Central memory CD8-positive, alpha-beta T cell (primary cell): Measurements from ENCODE around the gene BCL7A.
A peak's percentile ranks its signal among the peaks of the same experiment; 100 is the strongest.
"Not testable (repeated sequence)": the region's sequence is repeated elsewhere in the genome, so short reads cannot be mapped to it uniquely, and the experiment has no call there.

Experiments used
- ATAC-seq: fragments of 150-1000 bp; cut with Tn5 transposase; replicated peaks from 2 replicates; pipeline ENCODE4 v1.10.0; 2022; ENCODE audit warnings: mild to moderate bottlenecking, moderate FRiP score, moderate number of reproducible peaks; ENCODE audit not compliant: poor library complexity, severe bottlenecking; ENCODE audit errors: extremely low read depth
- DNase-seq, 2 donors: peaks; one replicate each; pipeline ENCODE4 v3.0.0; 2021; ENCODE audit warnings: low spot score in 2 of 2
- H3K27ac Mint-ChIP-seq: one replicate; pipeline ENCODE4 v1.8.0; 2022; ENCODE audit warnings: low read depth, mild to moderate bottlenecking, moderate library complexity, mixed read lengths
- H3K27me3 Mint-ChIP-seq: one replicate; pipeline ENCODE4 v1.8.0; 2022; ENCODE audit warnings: mixed read lengths
- H3K36me3 Mint-ChIP-seq: one replicate; pipeline ENCODE4 v1.8.0; 2022; ENCODE audit warnings: mild to moderate bottlenecking, moderate library complexity, mixed read lengths; ENCODE audit not compliant: insufficient read depth
- H3K4me1 Mint-ChIP-seq: one replicate; pipeline ENCODE4 v1.8.0; 2022; ENCODE audit warnings: mixed read lengths
- H3K4me3 Mint-ChIP-seq: one replicate; pipeline ENCODE4 v1.8.0; 2022; ENCODE audit warnings: mild to moderate bottlenecking, moderate library complexity, mixed read lengths
- H3K9me3 Mint-ChIP-seq: one replicate; pipeline ENCODE4 v1.8.0; 2022; ENCODE audit warnings: mixed read lengths

The BCL7A gene

GRCh38 chr12:122056406-122056805 lies 34.7 kb downstream of the BCL7A start:
- not testable (repeated sequence) for H3K36me3 Mint-ChIP-seq, H3K27me3 Mint-ChIP-seq, H3K9me3 Mint-ChIP-seq, H3K4me3 Mint-ChIP-seq, H3K4me1 Mint-ChIP-seq, H3K27ac Mint-ChIP-seq, ATAC-seq, DNase-seq

- H3K27ac Mint-ChIP-seq, result no peak overlapping the region
- no peaks in the 10 kb centered on the region for H3K9me3 Mint-ChIP-seq
- peaks cover 9% of the 10 kb centered on the region for H3K36me3 Mint-ChIP-seq
- no peak for DNase-seq
- no peak for ATAC-seq
- no peak overlapping the region for H3K4me3 Mint-ChIP-seq
- peaks cover 4% of the 10 kb centered on the region for H3K4me1 Mint-ChIP-seq
- no peaks in the 10 kb centered on the region for H3K27me3 Mint-ChIP-seq
These were observed 35.5 kb downstream of the BCL7A start for GRCh38 chr12:122057007-122057735.

- H3K9me3 Mint-ChIP-seq, result no peaks in the 10 kb centered on the region
- H3K27ac Mint-ChIP-seq, result no peak overlapping the region
- no peak for ATAC-seq
- H3K36me3 Mint-ChIP-seq, result peaks cover 9% of the 10 kb centered on the region
- DNase-seq, result no peak
- no peaks in the 10 kb centered on the region for H3K27me3 Mint-ChIP-seq
- H3K4me1 Mint-ChIP-seq, result peaks cover 4% of the 10 kb centered on the region
- H3K4me3 Mint-ChIP-seq, result no peak overlapping the region
These were observed 36.1 kb downstream of the BCL7A start for GRCh38 chr12:122057769-122058168.

GRCh38 chr12:122058549-122059149 lies 37.0 kb downstream of the BCL7A start:
- Mint-ChIP-seq H3K9me3 (no peaks in the 10 kb centered on the region), H3K4me1 (peaks cover 4% of the 10 kb centered on the region), H3K27ac (no peak overlapping the region), H3K4me3 (no peak overlapping the region), H3K27me3 (no peaks in the 10 kb centered on the region), H3K36me3 (peaks cover 9% of the 10 kb centered on the region)
- ATAC-seq (no peak), DNase-seq (no peak)

- Mint-ChIP-seq H3K27me3 (no peaks in the 10 kb centered on the region), H3K4me1 (peaks cover 4% of the 10 kb centered on the region), H3K9me3 (no peaks in the 10 kb centered on the region), H3K27ac (no peak overlapping the region), H3K36me3 (peaks cover 9% of the 10 kb centered on the region), H3K4me3 (no peak overlapping the region)
- ATAC-seq (no peak), DNase-seq (no peak)
These were observed 37.7 kb downstream of the BCL7A start for GRCh38 chr12:122059203-122059960.

- no peaks in the 10 kb centered on the region for H3K27me3 Mint-ChIP-seq
- DNase-seq (no peak), ATAC-seq (no peak)
- no peaks in the 10 kb centered on the region for H3K9me3 Mint-ChIP-seq
- H3K4me1 Mint-ChIP-seq, result peaks cover 4% of the 10 kb centered on the region
- no peak overlapping the region for H3K4me3 Mint-ChIP-seq
- peaks cover 9% of the 10 kb centered on the region for H3K36me3 Mint-ChIP-seq
- H3K27ac Mint-ChIP-seq, result no peak overlapping the region
These were observed 38.4 kb downstream of the BCL7A start for GRCh38 chr12:122060081-122060501.

GRCh38 chr12:122061253-122061652 lies 39.6 kb downstream of the BCL7A start:
- Mint-ChIP-seq H3K4me1 (peaks cover 4% of the 10 kb centered on the region), H3K9me3 (no peaks in the 10 kb centered on the region), H3K27me3 (no peaks in the 10 kb centered on the region), H3K27ac (no peak overlapping the region), H3K4me3 (no peak overlapping the region), H3K36me3 (peaks cover 9% of the 10 kb centered on the region)
- ATAC-seq (no peak), DNase-seq (no peak)

- Mint-ChIP-seq H3K27ac (no peak overlapping the region), H3K9me3 (no peaks in the 10 kb centered on the region), H3K4me3 (no peak overlapping the region), H3K4me1 (peaks cover 3% of the 10 kb centered on the region), H3K27me3 (no peaks in the 10 kb centered on the region), H3K36me3 (peaks cover 3% of the 10 kb centered on the region)
- ATAC-seq, result no peak
- no peak for DNase-seq
These were observed 41.4 kb downstream of the BCL7A start for GRCh38 chr12:122062832-122063693.

GRCh38 chr12:122063694-122064024 lies 42.0 kb downstream of the BCL7A start:
- no peaks in the 10 kb centered on the region for H3K27me3 Mint-ChIP-seq

GRCh38 chr12:122064025-122064777 lies 42.5 kb downstream of the BCL7A start:
- Mint-ChIP-seq H3K9me3 (no peaks in the 10 kb centered on the region), H3K27ac (no peak overlapping the region), H3K4me1 (peaks cover 7% of the 10 kb centered on the region), H3K36me3 (peaks cover 3% of the 10 kb centered on the region), H3K4me3 (no peak overlapping the region), H3K27me3 (no peaks in the 10 kb centered on the region)
- ATAC-seq (peak; percentile 43), DNase-seq (no peak)

More at GRCh38 chr12:122063694-122064024, 42.0 kb downstream of the BCL7A start:
- no peak overlapping the region for H3K27ac Mint-ChIP-seq
- H3K4me1 Mint-ChIP-seq, result peaks cover 7% of the 10 kb centered on the region
- DNase-seq (no peak), ATAC-seq (no peak)
- H3K36me3 Mint-ChIP-seq, result peaks cover 3% of the 10 kb centered on the region
- H3K4me3 Mint-ChIP-seq, result no peak overlapping the region
- no peaks in the 10 kb centered on the region for H3K9me3 Mint-ChIP-seq

- ATAC-seq (no peak), DNase-seq (no peak)
- peaks cover 3% of the 10 kb centered on the region for H3K36me3 Mint-ChIP-seq
- no peaks in the 10 kb centered on the region for H3K9me3 Mint-ChIP-seq
- H3K27ac Mint-ChIP-seq, result no peak overlapping the region
- peaks cover 7% of the 10 kb centered on the region for H3K4me1 Mint-ChIP-seq
- no peak overlapping the region for H3K4me3 Mint-ChIP-seq
- H3K27me3 Mint-ChIP-seq, result no peaks in the 10 kb centered on the region
These were observed 43.3 kb downstream of the BCL7A start for GRCh38 chr12:122064780-122065588.
